Activated T-cell treated with anti-CD3 and anti-CD28 coated beads for 24 hours (primary cell): ENCODE measurements around the gene GREB1L.

Experiments used
- DNase-seq: peaks from one replicate; pipeline ENCODE4 v3.0.0-alpha.2; 2020; ENCODE audit warnings: low read depth

GREB1L gene

DNA sequence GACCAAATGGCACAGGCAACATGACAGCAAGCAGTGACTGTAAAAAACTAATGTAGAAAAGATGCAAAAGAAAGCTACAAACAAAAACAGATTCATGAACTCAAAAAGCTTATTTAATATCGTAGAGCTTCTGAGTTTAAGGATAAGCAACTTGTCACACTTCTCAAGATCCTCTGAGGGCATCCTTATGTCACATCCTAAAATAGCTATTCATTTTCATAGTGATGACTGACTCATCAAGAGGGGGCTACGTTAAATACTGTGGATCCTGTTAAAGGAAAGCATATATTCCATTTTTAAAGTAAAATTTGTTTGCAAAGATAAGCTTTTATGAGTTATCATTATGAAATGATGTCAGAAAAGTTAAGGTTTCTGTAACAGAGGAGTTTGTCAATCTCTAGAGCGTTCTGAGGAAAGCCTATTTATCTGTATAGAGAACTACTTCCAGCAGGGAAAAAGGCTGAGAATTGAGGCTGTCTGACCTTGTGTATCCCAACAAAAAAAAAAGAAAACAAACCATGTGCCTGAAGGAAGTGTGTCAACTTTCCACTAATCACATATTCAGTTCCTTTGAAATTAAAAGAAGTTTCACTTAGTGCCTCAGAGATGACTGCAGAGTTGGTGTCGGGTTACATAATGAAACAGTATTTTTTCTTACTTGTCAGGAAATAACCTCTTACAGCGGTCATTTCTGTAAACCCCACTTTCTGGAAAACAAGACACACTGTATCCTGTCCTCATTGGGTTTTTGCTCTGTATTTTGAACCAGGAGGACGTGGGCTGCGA is 243.0 kb downstream of the GREB1L start:
- DNase-seq = no peak

DNA sequence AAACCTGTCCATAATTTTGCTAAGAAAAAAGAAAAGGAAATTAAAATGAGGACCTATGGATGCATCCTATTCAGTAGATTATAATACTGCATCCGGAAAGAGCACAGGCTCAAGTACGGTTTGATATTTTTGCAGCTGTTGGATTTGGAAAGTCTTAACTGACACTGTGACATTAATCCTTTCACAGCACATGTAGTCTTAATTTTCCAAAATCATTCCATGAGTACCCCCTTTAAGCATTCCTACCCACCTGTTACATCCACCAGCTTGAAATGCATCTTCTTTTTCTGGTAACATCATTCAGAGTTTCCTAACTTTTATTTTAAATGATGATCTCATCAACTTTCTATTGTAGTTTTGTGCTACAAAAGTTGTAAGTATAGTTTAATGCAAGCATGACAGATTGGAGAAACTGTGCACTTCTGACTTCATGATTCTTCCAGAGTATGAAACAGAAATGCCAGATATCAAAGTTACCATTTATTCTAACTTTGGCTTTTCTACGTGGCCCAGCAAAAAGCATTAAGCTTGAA is 244.9 kb downstream of the GREB1L start:
- DNase-seq = no peak

DNA sequence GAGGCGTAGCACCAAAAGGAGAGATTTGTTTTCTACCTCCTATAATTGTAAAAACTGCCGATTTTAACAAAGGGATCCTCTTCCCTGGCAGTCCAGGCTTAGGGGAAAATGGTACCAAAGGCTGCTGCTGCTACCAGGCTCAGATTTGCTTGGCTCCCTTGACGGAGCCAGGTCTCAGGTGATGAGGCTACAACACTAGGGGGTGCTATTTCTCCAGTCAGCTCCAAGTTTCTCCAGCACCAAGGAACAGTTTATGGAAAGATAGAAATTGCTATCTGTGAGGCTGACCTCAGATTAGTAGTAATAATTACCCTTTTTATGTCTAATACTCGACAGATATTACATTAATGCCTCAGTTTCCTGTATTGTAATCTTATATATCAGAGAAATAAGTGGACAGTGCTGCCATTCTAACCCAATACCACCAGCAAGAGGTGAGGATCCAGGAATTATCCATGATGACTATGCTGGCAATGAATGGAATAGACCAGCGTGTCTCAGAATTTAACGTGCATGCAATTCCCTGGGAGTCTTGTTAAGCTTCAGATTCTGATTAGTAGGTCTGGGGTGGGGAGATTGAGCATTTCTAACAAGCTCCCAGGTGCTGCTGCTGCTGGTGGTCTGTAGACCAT is 247.2 kb downstream of the GREB1L start:
- peak; percentile 2 for DNase-seq

DNA sequence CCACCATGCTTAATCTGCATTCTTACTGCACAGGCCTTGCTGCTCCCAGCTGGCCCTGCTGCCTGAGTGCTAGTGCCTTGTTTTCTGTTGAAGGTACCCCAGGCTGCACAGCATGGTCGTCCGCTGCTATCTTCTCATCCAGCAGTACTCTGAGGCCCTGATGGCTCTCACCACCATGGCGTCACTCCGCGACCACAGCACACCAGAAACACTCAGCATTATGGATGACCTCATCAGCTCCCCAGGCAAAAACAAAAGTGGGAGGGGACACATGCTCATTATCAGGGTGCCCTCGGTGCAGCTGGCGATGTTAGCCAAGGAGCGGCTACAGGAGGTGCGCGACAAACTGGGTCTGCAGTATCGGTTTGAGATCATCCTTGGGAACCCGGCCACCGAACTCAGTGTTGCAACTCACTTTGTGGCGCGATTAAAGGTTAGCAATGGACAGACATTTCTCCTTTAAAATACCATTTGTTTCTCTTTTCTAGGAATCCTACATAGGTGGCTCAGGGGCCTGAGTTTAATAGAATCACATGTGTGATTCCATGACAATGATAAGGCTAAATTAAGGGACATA is 248.0 kb downstream of the GREB1L start:
- DNase-seq = no peak

DNA sequence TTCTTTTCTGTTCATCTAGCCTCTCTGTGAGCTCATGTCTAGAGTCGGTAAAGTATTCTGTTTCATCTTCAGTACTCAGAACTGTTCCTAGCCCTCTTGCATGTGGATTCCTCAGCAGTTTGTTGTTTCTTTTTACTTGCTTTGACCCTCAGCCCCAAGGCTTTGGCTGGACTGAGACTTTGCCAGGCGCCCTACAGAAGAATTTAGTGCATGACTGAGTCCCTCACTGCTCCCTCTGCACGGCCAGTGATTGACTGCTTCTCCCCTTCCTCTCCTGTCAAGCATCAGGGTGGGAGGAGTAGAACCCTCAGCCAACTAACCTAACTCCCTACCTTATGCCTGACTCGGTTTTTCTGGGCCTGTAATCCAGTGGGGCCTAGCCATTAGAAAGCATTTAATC is 248.7 kb downstream of the GREB1L start:
- no peak for DNase-seq

DNA sequence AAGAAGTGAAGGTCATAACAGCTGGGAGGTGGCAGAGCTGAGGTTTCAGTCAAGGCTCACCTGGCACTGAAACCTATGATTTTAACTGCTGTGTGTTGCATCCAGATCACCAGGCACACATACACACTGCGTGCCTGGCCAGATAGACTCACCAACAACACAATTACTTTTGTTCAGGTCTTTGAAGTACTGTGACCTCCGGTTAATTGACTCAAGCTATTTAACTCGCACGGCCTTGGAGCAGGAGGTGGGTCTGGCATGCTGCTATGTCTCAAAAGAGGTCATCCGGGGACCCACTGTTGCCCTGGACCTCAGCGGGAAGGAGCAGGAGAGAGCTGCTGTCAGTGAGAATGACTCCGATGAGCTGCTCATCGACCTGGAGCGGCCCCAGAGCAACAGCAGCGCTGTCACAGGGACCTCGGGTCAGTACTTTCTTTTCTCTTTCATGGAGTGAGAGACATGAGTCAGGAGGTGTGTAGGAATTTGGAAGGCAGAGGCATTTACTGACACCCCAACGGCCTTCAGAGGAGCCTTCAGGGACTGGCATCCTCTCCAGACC is 254.3 kb downstream of the GREB1L start:
- DNase-seq = no peak

DNA sequence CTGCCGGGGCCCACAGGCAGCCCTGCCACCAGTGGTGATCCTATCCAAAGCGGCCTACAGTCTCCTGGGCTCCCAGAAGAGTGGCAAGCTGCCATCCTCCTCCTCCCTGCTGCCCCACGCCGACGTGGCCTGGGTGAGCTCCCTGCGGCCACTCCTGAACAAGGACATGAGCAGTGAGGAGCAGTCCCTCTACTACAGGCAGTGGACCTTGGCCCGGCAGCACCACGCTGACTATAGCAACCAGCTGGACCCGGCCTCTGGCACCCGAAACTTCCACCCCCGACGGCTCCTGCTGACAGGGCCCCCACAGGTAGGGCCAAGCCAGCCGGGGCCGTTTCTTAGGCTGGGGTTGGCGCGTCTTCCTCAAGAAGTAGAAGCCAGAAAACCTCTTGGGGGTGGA is 258.0 kb downstream of the GREB1L start:
- DNase-seq = no peak

DNA sequence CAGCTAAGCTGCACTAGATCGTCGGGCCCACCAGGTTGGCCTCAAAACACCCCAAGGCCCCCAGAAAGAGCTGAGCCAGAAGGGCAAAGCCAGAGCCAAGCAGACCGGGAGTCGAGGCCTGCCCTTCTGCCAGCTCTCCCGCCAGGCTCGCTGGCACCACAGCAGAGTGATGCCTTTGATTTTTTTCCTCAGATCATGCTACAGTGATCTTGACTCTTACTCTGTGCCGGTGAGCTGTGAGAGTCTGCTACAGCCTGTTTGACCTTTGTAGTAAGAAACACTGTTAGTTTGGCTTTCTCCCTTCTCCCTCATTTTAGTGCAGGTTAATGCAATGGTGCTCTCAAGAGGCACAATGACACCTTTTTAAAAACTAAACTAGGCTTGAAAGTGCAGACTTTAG is 260.6 kb downstream of the GREB1L start:
- DNase-seq = no peak

DNA sequence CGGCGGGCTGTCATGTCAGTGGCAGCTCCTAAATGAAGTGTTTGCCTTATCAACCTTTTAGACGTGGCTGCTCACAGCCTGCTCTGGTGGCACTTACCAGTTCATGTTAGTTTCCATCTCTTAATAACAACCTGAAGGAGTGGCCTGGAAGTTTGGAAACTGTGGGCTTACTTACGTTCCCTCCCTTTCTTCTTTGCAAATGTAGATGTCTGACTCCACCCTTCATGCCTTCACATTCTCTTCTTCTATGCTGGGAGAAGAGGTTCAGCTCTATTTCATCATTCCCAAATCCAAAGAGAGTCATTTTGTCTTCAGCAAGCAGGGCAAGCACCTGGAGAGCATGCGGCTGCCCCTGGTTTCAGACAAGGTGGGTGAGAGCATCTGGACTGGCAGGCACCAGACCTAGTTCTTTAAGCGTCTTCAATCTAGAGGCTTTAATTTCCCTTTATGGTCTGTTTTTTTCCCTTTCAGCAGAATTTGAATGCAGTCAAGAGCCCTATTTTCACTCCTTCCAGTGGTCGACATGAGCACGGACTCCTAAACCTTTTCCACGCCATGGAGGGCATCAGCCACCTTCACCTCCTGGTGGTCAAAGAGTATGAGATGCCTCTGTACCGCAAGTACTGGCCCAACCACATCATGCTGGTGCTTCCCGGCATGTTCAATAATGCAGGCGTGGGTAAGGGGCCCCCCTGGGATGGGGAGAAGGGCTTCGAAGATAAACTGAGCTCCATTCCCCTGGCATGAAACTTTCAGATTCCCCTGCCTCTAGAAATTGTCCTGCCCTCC is 266.1 kb downstream of the GREB1L start:
- no peak for DNase-seq

DNA sequence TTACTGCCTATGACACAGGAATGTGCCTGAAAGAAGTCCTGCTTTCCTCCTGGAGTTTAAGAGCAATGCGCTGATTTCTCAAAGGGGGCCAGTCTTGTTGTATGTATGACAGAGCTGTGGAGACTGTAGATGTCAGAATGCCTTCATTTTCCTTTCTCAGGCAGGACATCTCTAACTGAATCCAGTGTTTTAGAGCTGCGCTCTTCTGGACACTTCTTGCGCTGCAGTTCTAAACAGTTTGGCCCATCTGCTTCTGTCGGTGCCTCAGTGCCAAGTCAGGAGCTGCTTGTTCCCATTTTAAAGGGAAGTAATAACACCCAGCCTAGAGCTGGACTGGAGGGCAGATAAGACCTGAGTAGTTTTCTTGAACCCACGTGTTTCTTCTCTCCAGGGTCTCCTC is 267.0 kb downstream of the GREB1L start:
- no peak for DNase-seq

DNA sequence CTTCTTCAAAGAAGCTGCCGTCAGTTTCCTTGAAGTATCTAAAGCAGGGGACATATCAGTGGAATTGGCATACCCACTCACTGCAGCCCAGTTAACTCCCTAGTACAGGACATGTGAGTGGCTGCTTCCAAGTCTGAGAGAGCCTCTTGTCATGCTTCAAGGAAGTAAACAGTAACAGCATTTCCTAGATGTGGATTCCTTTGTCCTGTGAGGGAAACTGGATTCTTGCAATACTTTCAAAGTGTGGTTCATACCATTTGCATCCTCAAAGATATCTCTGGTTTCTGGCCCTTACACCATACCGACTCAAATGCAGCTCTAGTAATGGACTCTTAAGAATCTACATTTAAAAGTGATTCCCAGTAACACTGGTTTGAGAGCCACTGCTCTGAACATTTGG is 271.3 kb downstream of the GREB1L start:
- DNase-seq = no peak

DNA sequence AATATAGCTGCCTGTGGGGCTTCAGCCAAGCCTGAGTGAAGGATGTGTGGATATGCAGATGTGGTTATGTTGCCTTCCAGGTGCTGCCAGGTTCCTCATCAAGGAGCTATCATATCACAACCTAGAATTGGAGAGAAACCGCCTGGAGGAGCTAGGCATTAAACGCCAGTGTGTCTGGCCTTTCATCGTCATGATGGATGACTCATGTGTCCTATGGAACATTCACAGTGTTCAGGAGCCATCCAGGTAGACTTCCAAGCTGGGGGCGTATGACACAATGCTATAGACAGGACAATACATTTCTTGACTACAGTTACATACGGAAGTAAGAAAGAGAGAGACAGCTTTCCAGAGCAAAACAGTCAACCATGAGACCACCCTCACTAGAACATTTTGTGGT is 271.7 kb downstream of the GREB1L start:
- no peak for DNase-seq

DNA sequence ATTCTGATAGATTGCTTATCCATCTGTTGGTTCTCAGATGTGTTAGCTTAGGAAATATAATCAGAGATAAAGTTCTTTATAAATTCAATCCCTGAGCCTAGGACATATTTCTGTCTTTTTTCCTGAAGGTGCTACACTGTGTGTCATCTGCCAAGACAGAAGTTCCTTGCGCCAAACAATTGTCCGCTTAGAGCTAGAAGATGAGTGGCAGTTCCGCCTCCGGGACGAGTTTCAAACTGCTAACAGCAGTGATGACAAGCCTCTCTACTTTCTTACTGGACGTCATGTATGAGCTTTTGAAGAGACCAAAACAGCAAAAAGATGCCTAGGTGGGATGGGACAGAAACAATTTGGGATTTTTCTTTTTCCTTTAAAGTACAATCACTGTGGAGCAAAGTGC is 280.5 kb downstream of the GREB1L start:
- DNase-seq = no peak

DNA sequence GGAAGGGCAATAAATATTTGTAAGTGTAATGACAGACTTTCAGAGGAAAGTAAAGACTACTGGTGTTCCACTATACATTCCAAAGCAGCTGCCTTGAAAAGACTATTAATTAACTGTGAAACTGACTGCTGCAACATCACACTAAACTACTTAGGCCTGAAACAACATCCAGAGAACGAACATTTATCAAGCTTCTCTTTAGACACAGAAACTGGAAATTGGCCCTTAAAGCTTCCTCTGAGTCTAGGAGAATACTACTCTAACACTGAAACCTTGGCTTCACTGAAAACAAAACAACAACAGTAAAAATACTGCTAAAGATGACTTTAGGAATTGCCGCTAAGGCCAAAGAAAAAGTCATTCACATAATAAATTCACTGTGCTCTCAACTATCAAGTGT is 283.9 kb downstream of the GREB1L start:
- DNase-seq = no peak

DNA sequence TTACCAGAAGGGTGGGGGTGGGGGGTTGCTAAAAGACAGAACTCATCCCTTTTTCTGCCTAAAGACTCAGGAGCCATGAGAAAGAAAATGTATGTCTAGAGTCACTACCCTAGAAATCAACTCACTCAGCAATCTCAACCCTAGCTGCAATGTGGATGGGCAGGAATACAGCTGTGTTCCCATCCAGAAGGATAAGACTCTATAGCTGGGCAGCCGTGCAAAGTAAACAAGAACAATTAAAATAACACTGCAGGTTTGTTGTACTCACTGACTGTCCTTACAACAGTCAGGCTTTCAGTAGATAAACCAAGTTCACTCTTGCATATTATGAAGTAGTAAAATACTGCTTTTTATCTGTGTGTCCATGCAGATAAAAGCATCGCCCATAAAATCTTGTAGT is 284.4 kb downstream of the GREB1L start:
- DNase-seq = no peak

DNA sequence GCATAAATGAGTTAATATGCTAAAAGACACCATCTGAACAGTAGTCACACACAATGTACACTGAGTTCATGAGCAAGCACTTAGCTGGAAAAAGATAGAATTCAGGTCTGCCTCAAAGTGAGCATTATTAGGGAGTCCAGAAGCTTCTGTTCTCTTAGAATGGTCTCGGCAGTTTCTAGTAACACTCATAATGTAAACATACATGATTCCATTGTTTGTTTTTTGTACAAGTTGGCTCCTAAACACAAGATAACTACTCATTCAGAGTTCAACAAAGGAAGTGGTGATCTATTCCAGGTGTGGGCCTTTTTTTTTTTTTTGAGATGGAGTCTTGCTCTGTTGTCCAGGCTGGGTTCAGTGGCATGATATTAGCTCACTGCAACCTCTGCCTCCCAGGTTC is 292.3 kb downstream of the GREB1L start:
- no peak for DNase-seq

DNA sequence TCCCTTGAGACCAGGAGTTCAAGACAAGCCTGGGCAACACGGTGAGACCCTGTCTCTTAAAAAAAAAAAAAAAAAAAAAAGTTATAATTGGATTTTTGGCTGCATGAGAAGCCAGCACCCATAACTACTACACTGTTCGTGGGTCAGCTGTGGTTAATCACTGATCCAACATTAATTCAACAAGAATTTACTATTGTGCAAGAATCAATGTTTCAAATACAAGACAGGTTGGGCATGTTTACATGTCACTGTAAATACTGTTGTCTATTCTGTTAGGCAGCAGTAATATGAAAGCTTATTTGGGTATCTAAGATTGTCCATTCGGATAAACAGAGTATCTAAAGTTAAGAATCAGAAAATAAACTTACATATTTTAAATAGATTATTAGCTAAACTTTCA is 296.2 kb downstream of the GREB1L start:
- no peak for DNase-seq

DNA sequence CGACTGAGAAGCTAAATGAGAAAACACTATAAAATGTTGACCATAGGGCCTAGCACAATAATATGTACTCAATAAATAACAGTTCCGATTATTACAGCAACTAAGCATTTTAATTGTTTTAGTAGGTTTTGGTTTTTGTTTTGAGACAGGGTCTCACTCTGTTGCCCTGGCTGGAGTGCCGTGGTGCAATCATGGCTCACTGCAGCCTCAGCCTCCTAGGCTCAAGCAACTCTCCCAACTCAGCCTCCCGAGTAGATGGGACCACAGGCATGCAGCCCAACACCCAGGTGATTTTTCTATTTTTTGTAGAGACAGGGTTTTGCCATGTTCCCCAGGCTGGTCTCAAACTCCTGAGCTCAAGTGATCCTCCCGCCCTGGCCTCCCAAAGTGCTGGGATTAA is 304.4 kb downstream of the GREB1L start:
- no peak for DNase-seq

DNA sequence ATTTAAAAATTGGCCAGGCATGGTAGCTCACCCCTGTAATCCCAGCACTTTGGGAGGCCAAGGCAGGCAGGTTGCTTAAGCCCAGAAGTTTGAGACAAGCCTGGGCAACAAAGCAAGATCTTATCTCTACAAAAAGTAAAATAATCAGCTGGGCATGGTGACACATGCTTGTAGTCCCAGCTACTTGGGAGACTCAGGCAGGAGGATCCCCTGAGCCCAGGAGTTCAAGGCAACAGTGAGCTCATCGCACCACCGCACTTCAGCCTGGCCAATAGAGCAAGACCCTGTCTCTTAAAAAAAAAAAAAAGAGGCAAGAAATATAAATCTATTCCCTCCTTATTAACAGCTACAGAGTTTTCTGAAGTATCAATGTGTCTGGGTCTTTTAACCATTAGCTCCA is 306.6 kb downstream of the GREB1L start:
- DNase-seq = no peak

DNA sequence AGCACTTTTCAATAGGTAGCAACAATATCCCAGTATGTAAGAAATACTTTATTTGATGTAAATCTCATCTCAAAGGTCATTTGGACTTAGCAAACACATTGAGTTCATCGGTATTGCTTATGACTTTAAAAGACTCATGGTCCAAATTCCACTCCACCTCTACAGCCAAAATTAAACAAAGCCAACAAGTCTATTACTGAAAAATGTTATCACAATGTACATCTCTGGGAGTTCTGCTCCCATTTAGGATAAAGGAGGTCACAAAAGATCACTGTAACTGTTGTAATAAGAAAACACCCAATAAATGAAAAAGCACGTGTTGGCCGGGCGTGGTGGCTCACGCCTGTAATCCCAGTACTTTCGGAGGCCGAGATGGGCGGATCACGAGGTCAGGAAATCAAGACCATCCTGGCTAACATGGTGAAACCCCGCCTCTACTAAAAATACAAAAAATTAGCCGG is 308.5 kb downstream of the GREB1L start:
- DNase-seq = no peak

DNA sequence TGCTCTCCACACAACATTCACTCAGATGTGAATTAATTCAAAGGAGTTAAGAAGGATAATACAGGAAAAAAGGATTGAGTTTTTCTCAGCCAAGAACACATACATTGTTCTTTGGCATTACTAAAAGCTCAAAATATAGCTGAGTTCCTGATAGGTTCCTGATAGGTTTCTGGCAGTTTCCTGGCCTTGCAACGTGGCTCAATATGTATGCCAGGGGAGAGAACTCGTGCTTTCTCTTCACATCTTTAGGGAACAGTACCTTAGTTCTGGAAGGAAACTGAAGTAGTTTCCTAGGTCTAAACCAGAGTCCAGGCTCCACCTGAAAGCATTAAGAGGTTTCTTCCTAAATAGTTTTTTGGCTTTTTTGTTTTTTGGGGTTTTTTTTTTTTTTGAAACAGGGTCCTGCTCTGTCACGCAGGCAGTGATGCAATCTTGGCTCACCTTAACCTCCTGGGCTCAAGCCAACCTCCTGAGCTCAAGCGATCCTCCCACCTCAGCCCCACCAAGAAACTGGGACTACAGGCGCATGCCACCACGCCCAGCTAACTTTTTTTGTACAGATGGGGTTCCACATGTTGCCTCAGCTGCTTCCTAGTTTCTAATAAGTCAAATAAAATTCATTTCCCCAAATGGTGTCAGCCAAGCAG is 315.7 kb downstream of the GREB1L start:
- no peak for DNase-seq

DNA sequence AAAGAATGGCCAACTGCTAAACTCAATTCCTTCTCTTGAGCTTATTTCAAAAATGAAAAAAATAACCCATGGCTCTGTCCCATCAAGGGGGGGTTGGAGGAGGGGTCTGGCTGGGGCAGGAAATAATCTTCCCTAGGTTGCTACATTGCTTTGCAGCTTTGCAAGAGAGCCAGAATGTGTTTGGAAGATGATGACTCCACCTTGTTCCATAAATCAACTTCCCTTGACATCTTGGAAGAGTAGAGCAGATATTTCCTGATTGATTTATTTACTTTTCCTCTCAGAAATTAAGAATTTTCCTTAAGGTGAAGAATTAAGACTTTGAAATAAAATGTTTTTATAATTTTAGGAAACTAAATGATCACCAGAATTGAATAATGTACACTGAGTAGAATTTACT is 317.2 kb downstream of the GREB1L start:
- DNase-seq = no peak
